NCI-H82 treated with DMSO at 0.1 percent for 48 hours (cell line): ENCODE data around the gene OSM.
A peak's percentile ranks its signal among the peaks of the same experiment; 100 is the strongest.
"Not testable (repeated sequence)": the region's sequence is repeated elsewhere in the genome, so short reads cannot be mapped to it uniquely, and the experiment has no call there.

ENCODE experiments used
- DNase-seq: peaks from one replicate; lab custom pipeline; 2025; ENCODE audit not compliant: unreplicated experiment; lab: John Stamatoyannopoulos, UW

OSM gene

DNA sequence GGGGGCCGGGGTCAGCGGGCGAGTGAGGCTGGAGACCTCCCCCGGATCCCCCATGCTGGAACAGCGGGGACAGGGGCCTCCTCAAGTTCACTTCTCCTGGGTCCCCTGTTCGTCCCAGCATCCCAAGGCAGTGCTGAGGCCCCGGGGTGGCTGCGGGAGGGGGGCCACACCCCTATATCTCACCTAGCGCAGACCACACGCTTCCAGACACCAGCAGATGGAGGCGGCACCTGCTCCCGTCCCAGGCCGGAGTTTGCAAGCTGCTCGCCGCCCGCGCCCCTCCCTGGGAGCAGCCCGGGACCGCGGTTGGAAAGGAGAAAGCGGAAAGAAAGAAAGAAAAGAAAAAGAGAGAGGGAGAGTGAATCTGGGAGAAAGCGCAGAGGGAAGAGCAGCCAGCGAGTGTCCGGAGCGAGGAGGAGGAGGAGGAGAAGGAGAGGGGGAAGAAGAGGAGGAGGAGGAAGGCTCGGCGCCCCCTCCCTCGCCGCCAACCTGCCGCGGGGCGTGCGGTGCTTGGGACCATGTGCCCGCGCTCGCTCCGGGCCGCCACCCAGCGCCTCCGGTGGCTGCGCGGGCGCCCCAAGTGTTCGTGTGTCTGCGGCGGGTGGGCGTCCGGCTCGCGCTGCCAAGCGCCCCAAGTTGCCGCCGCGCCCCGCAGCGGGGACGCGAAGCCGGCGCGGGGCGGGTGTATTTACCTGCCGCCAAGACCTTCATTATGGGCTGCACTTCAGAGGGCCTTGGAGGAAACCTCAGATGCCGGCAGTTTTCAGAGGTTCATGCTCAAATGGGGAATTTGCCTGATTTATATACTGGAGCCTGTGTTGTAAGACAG is 20.5 kb downstream of the OSM start, which contains the start of gene LIF:
Gene LIF (minus strand): TSS at position 775 of the 829 bp plus-strand sequence. CDS start 64 bp downstream, at position 711.
- no peak for DNase-seq

- DNase-seq = no peak
These were observed 21.3 kb downstream of the OSM start for GRCh38 chr22:30245181-30245984.

DNA sequence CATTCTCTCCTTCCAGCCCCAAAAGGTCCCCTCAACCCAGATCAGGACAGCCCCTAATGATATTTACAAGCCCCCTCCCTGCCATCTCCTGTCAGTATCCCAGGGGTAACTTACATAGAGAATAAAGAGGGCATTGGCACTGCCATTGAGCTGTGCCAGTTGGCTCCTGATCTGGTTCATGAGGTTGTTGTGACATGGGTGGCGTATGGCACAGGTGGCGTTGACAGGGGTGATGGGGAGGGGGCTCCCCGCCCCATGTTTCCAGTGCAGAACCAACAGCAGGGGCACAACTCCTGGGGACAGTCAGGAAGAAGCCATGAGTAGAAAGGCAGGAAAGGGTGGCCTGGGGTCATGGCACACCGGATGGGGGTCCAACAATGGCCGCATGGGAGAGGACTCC is 22.0 kb downstream of the OSM start:
- no peak for DNase-seq

- no peak for DNase-seq
These were observed 22.6 kb downstream of the OSM start for GRCh38 chr22:30244066-30244465.

DNA sequence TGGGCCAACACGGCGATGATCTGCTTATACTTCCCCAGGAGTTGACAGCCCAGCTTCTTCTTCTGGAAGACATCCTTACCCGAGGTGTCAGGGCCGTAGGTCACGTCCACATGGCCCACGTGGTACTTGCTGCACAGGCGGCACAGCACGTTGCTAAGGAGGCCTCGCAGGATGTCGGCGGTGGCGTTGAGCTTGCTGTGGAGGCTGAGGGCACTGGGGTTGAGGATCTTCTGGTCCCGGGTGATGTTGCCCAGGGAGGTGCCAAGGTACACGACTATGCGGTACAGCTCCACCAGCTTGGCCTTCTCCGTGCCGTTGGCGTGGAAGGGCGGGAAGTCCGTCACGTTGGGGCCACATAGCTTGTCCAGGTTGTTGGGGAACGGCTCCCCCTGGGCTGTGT is 23.0 kb downstream of the OSM start:
- DNase-seq = no peak

DNA sequence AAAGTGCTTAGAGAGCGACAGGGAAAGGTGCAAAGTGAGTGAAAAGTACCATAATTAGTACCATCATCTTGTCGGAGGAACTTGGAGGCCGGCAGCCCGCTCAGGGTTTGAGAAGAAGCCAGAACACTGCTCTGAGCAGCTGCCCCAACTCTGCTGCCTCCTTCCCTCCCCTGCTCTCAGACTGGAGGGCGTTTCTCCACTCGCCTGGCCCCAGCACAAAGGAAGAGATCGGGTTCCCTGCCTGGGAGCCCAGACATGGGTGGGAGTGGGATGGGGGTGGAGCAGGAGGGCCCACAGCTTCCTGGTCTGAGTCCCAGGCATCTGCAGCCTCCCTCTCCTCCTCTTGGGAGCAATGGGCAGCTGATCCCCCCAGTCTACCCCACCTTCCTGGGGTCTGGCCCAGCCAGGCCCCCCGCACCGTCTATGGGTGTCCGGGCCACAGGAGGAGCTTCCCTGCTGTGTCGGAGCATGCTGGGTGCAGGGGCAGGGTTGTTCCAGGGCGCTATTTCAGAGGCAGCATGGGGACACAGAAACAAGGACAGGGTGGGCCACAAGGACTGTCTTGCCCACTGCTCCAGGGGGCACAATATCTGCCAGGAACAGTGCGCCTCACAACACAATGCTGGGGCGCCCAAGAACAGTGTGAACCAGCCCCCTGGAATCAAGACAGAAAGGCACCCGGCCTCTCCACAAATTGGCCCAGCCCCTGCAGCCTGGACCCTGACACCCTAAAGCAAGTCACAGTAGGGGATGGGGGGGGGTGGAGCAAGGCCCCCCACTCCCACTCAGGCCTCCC is 24.9 kb downstream of the OSM start:
- no peak for DNase-seq

- no peak for DNase-seq
These were observed 25.9 kb downstream of the OSM start for GRCh38 chr22:30240541-30241417.

GRCh38 chr22:30239488-30240405 is 26.9 kb downstream of the OSM start:
- no peak for DNase-seq

DNA sequence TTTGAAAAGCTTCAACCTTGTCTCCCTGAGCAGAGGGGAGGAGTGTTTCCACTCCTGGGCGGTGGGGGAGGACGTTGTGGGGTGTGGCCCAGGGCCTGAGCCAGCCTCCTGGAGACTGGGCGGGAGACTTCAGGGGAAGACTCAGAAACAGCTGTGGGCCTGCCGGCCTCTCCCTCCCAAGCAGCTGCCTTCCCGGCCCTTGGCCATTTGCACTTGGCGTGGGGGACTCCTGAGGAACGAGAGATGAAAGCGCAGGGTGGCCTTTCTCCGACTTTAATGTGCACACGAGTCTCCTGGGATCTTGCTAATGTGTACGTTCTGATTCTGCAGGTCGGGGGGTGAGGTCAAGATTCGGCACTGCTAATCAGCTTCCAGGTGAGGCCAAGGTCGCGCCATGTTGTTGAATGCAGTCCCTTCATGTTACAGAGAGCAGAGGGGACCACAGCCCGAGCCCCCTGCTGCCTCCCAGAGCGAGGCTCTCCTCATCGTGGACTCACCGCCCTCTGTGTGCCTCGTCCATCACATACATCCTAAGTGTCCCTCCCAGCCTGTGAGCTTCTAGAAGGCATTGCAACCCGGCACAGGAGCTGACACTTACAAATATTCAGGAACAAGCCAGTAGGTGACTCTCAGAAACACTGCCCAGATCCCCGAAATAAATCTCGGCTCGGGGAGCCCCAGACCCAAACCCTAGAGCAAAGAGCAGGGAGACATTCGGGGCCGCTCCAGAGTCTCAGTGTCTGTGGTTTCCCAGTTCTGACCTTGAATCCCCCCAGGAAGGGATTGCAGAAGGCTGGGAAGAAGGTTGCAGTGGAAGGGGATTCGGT is 27.8 kb downstream of the OSM start:
- no peak for DNase-seq

GRCh38 chr22:30238136-30238535 is 28.5 kb downstream of the OSM start:
- DNase-seq = no peak

DNA sequence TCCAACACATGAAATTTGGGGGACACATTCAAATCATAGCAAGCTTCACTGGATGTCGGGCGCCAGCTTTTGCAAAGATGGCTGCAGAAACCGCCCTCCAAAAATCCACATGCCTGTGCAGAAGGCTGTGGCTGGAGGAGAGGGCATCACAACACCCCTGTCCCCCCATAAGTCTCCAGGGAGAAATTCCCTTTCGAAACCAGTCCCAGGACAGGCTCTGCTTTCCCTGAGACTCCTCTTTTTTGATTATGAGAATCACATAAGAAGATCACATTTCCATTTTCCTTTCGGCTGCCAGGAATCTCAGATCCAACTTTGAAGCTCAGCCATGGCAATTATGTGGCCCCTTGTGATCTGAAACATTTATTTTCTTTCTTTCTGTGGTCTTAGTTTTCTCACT is 29.8 kb downstream of the OSM start:
- DNase-seq = no peak

DNA sequence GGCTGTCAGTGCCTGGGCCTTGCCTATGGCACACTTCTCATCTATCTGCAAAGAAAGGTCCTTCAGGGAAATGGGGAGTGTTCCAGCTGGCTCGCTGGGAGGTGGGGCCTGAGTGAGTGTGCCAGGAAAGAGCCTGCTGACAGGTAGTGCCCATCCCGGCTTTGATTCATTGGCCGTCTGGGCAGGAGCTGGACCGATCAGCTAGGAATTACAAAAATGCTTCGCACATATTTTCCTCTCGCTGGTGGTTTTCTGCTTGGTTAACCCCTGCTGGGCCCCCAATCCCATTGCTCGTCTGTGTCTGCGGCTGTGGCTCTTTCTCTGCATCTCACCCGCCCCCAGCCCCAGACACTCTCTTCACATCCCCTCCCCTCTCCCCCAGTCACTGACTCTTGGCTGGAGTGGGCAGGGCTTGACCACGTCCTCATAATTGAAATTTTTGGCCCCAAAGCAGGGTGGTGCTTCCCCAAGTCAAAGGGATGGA is 30.9 kb downstream of the OSM start:
- DNase-seq = no peak

DNA sequence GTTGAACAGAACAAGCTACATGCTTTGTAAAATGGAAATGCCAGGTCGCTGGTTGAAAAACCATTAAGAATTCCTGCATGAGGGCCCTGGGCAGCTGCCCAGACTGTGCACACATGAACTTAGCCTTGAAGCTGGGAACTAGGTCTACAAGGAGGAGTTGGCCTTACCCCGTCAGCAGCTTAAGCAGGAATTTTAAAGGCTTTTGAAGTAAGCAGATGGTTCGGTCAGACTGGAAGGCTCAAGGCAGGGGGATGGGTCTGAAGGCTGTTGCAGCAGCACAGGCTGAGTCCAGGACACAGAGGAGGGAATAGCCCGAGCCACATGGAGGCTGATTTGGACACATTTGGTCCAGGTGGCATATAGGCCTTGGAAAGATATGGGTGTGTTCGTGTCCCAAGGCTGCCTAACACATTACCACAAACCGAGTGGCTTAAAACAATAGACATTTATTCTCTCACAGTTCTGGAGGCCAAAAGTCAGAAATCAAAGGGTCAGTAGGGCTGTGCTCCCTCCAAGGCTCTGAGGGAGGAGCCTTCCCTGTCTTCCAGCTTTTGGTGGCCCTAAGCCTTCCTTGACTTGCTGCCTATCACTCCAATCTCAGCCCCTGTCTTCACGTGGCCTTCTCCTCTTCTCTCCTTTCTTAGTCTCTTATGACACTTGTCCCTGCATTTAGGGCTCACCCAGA is 31.7 kb downstream of the OSM start:
- peak; percentile 96 for DNase-seq

DNA sequence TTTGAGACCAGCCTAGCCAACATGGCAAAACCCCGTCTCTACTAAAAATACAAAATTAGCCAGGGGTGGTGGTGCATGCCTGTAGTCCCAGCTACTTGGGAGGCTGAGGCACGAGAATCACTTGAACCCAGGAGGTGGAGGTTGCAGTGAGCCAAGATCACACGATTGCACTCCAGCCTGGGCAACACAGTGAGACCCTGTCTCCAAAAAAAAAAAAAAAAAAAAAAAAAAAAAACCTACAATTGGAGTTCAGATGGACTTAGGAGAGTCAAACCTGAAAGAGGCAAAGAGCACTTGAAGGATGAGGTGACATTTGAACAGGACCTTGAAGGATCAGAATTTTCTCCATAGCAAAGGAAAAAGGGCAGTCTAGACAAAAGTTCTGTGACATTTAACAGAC is 32.3 kb downstream of the OSM start:
- not testable (repeated sequence) for DNase-seq

DNA sequence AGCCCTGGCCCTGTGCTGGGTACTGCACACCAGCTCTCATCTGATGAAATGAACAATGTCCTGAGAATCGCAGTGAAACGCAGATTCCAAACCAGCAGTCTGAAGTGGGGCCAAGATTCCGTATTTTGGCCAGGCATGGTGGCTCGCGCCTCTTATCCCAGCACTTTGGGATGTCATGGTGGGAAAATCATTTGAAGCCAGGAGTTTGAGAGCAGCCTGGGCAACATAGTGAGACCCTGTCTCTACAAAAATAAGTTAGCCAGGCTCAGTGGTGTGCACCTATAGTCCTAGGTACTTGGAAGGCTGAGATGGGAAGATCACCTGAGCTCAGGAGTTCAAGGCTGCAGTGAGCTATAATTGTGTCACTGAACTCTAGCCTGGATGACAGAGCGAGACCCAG is 33.1 kb downstream of the OSM start:
- DNase-seq = no peak

GRCh38 chr22:30232716-30233218 is 33.9 kb downstream of the OSM start:
- no peak for DNase-seq

GRCh38 chr22:30230787-30231461 is 35.7 kb downstream of the OSM start:
- DNase-seq = no peak
